H1 (cell line): ENCODE results near the gene LAMP5. TPM values are rescaled to one million over a fixed set of nuclear protein-coding genes. Genes with fewer than 3 reads are reported as not detected.

Experiments used
- BACH1 ChIP-seq: IDR thresholded peaks from 2 replicates; pipeline ENCODE4 v1.6.1; 2012; ENCODE audit warnings: low read length, improper control_type of control experiment
- CBX8 ChIP-seq: fragments of 300-800, 300-1000 bp; sonication (generic); IDR thresholded peaks from 2 replicates; pipeline ENCODE4 v1.7.1; 2016; ENCODE audit warnings: low read depth, low read length, borderline replicate concordance
- E2F6 ChIP-seq: IDR thresholded peaks from 2 replicates; pipeline ENCODE4 v1.6.1; 2012; ENCODE audit warnings: inconsistent platforms
- HDAC2 ChIP-seq, 2 experiments: fragments of 300-600 bp in 1 of 2; sonication (generic) in 1 of 2; IDR thresholded peaks; 2 replicates each; pipeline ENCODE4 v1.6.1; 2011 to 2012; ENCODE audit warnings: low read depth in 2 of 2, low read length in 2 of 2, mild to moderate bottlenecking in 2 of 2, moderate library complexity in 2 of 2, borderline replicate concordance in 1 of 2, inconsistent platforms in 1 of 2
- JUN ChIP-seq: IDR thresholded peaks from 2 replicates; pipeline ENCODE4 v1.6.1; 2011; ENCODE audit warnings: low read depth, mild to moderate bottlenecking, improper control_type of control experiment, low read length
- JUND ChIP-seq: IDR thresholded peaks from 2 replicates; pipeline ENCODE4 v1.6.1; 2011; ENCODE audit warnings: mild to moderate bottlenecking, improper control_type of control experiment, low read length
- RFX5 ChIP-seq: IDR thresholded peaks from 2 replicates; pipeline ENCODE4 v1.6.1; 2011; ENCODE audit warnings: low read depth, low read length, improper control_type of control experiment, borderline replicate concordance
- SIN3A ChIP-seq, 2 experiments: IDR thresholded peaks in 1 of 2; conservative IDR thresholded peaks in 1 of 2; 2 replicates each; pipeline ENCODE4 v1.6.1; 2011 to 2012; ENCODE audit warnings: low read length in 2 of 2, improper control_type of control experiment in 1 of 2, low read depth in 1 of 2, mild to moderate bottlenecking in 1 of 2
- SRF ChIP-seq: IDR thresholded peaks from 2 replicates; pipeline ENCODE4 v1.6.1; 2011; ENCODE audit warnings: mild to moderate bottlenecking, low read depth, low read length, moderate library complexity
- SUZ12 ChIP-seq: fragments of 200-600 bp; sonication (generic); IDR thresholded peaks from 2 replicates; pipeline ENCODE4 v1.6.1; 2012; ENCODE audit warnings: mild to moderate bottlenecking, inconsistent platforms, low read length, moderate library complexity, mixed read lengths
- polyA plus RNA-seq, 7 experiments: library from polyadenylated mRNA; depleted of rRNA in 3 of 7; stranded (reverse) in 5 of 7; unstranded in 2 of 7; fragments of >200 nt in 5 of 7; fragments of 200-250 nt in 2 of 7; gene quantifications; 1 replicate in 5 of 7; 2 replicates in 1 of 7; 4 replicates in 1 of 7; pipeline versions ENCODE4 v1.2.1 to v1.2.3, GENCODE V29; 2011 to 2013; ENCODE audit warnings: missing spikeins in 2 of 7, mixed read lengths in 2 of 7
- total RNA-seq: library from RNA; stranded (reverse); fragmentation: NEBNext Ultra II Directional; extraction: Animal tissue kit (Norgen Biotek cat#: 25700); gene quantifications from 2 replicates; pipeline ENCODE4 v1.2.1, GENCODE V29; 2021

The LAMP5 gene
- total and polyA plus RNA-seq, 2 of the 8 experiments (the other 6 are each of a cell fraction or from before 2014, with no cell fraction given) = 0.22 to 1.9 TPM

DNA sequence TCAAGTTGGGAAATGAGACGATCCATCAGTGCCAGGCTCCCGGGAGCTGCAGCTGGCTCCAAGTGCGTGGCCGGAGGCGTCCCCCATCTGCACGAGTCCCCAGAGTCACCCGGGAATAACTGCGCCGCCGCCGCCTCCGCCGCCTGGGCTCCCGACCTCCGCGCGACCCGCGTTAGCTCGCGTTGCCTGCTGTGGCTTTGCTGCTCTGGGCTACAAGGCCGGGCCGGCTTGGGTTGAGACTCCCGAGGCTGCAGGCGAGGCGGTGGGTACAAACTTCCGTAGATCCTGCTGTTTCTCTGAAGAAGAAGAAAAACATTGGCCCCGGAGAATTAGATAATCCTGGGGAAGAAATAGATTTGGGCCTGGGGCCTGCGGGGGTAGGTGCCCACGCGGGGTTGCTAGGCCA lies 7.4 kb upstream of the LAMP5 start (continued):
- no peak for TF ChIP-seq E2F6
- no peak for TF ChIP-seq SRF
- no peak for TF ChIP-seq JUN
- no peak for TF ChIP-seq RFX5
- no peak for TF ChIP-seq SIN3A (conservative IDR thresholded peaks at IDR 0.05 in 1 of 2, IDR thresholded peaks at IDR 0.05 in 1 of 2; ENCODE audit: low read depth in 1 of 2, low read length in 2 of 2)
- 0 out of 2 replicates have a peak, but pooled peaks have one; percentile 27 for TF ChIP-seq CBX8
- peak; percentile 79 for TF ChIP-seq SUZ12
- TF ChIP-seq BACH1 = no peak
- TF ChIP-seq HDAC2 (IDR thresholded peaks at IDR 0.05; ENCODE audit: borderline replicate concordance in 1 of 2, low read depth in 2 of 2, low read length in 2 of 2) = no peak
- no peak for TF ChIP-seq JUND
